HG03457 (cell line): Measurements from ENCODE around the gene ATP13A3.

ENCODE experiments used
- ATAC-seq: cut with Tn5 transposase; IDR thresholded peaks from one replicate; pipeline ENCODE4 v1.9.1; 2021; ENCODE audit warnings: moderate number of reproducible peaks; ENCODE audit not compliant: unreplicated experiment

The ATP13A3 gene

DNA sequence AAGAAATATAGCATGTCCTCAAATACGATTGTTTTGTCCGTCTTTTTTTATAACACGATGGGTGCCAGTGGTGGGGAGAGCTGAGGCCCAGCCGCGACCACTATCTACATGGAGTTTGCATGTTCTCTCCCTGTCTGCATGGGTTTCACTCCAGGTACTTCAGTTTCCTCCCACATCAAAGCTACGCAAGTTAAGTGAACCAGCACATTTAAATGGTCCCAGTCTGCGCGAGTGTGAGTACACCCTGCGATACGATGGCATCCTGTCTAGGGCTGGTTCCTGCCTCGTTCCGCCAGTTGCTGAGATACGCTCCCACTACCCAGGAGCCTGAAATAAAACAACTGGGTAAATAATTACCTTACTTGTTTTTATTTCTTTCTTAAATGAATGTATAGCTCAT, 40.6 kb downstream of the ATP13A3 start:
- no peak for ATAC-seq

- no peak for ATAC-seq
Observed at GRCh38 chr3:194443901-194444300, 42.9 kb downstream of the ATP13A3 start.

- no peak for ATAC-seq
Observed at GRCh38 chr3:194440756-194441155, 46.0 kb downstream of the ATP13A3 start.

- no peak for ATAC-seq
Observed at GRCh38 chr3:194439881-194440550, 46.8 kb downstream of the ATP13A3 start.

DNA sequence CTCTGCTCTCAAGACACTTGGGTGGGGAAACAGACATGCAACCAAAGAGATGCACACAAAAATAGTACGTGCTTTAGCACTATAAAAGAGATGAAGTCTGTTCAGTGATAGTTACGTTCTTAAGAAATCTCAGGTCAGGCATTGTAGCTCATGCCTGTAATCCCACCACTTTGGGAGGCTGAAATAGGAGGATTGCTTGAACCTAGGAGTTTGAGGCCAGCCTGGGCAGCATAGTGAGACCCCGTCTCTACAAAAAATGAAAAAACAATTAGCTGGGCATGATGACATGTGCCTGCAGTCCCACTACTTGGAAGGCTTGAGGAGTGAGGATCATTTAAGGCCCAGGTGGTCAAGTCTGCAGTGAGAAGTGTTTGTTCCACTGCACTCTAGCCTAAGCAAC, 52.3 kb downstream of the ATP13A3 start:
- no peak for ATAC-seq

DNA sequence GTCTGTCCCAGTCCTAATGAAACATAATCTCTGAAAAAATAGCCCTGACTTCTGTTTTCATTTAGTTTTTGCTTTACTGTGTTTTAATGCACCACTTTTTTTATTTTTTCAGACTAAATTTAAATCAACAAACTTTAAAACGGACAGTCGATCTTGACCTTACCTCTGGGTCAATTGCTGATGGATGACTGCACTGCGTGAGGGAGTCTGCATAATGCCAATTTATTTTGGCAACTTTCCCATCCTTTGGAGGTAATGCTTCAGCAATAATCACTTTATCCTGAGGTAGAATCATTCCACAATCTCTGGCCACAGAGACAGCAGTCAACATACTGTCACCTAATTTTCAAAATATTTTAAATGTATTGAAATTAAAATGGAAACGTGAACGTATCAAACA, 55.2 kb downstream of the ATP13A3 start:
- no peak for ATAC-seq

DNA sequence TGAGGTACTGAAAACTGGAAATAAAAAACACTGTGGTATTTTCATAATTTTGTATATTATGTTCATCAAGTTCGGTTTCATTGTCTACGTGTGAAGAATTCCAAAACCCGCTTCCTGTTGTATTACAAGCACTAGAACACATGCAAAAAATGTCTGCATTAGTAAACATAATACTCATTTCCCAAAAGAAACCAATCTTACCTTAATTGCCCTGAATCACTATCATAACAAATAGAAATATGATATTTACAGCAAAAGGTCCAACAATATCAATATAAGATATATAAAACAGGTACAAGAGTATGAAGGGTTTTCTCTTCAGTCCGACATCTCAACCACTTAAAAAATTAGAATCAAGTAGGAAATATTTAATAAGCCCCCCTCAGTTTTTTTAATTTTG, 61.4 kb downstream of the ATP13A3 start:
- ATAC-seq = no peak

DNA sequence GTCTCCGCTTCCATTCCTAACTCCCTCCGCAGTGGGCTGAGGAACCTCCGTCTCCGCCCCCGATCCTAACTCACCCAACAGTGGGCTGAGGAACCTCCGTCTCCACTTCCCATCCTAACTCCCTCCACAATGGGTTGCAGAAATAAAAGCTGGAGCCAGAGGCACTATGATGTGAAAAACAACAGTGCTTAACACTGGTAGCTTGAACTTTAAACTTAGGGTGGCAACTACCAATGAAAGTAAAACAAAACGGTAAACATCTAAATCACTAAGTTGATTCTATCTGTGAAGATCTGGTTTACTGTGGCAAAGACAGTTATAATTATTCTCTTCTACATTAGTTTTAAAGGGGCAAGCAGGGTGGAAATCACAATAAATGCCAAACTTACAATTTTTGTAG, 61.8 kb downstream of the ATP13A3 start:
- ATAC-seq = no peak

- ATAC-seq = no peak
Observed at GRCh38 chr3:194424373-194424772, 62.4 kb downstream of the ATP13A3 start.

GRCh38 chr3:194423317-194423716, 63.5 kb downstream of the ATP13A3 start:
- ATAC-seq = no peak

- no peak for ATAC-seq
Observed at GRCh38 chr3:194422188-194422587, 64.6 kb downstream of the ATP13A3 start.

GRCh38 chr3:194418671-194419070, 68.1 kb downstream of the ATP13A3 start:
- no peak for ATAC-seq

- ATAC-seq = no peak
Observed at GRCh38 chr3:194407423-194407822, 79.4 kb downstream of the ATP13A3 start.

DNA sequence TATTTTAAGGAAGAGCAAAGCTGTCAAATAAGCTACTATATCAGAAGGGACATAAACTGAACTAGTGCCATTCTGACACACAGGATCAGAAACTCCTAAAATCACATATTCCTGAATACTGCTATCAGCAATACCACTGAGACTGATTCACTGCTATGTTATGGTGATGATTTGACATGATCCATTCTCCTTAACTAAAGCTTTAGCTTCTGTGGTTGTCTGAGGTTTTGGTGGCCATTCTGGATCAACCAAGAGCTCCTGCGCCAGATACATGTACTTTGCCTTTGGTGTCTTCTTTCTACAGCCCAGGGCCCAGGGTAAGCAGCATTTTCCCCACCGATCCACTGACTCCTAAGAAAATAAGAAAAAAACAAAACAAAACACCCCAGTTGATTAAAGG, 81.0 kb downstream of the ATP13A3 start:
- no peak for ATAC-seq

DNA sequence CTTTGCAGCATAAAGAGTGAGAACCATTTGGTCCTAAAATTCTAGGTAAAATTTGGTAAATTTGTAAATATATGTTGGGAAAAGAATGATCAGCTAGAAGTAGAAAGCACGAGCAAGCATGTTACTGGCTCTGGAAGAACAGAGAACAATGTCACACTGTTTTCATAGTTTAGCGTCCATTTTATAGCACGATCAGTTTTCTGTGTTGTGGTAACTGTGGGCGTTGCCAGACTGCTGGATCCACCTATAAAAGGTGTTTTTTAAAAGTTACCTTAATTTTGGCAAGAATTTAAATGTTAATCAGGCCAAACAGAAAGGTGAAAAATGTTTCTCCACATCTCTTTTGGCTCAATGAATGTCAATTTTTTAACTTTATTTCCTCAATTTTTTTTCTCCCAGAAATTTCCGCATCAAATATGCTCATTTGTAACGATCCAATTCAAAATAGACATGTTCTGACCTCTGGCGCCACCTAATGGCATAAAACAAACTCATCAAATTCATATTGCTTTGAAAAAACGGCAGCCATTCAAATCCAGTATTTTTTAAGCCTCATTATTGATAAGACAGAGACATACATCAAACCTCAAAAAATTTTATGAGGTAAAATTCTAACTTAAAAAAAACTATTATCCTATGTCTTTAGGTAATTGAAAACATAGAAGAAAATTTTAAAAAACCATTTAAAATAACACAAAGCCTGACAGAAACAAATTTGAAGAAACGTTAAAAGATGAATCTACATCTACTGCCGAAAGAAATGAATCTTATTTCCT, 82.2 kb downstream of the ATP13A3 start:
- ATAC-seq = no peak

DNA sequence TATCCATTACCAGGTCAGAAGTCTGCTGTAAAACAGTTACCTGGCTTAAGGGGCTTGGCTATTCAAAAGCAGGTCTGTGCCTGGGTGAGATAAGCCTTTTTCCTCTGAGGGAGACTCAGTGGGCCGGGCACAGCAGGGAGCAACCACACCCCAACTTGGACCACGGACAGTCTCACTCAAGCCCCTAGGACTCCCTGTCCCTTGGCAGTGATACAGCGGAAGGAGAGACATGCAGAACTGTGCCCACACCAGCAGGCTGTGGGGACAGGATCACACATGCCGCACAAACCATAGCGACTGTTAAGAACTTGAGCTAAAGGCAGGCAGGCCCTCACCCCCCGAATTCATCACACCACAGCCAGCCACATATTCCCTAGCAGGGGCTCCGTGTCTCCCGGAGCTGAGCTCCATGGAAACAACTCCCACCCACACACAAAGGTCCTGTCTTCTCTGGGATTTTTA, 84.9 kb downstream of the ATP13A3 start:
- no peak for ATAC-seq

GRCh38 chr3:194401346-194401745, 85.5 kb downstream of the ATP13A3 start:
- ATAC-seq = no peak

DNA sequence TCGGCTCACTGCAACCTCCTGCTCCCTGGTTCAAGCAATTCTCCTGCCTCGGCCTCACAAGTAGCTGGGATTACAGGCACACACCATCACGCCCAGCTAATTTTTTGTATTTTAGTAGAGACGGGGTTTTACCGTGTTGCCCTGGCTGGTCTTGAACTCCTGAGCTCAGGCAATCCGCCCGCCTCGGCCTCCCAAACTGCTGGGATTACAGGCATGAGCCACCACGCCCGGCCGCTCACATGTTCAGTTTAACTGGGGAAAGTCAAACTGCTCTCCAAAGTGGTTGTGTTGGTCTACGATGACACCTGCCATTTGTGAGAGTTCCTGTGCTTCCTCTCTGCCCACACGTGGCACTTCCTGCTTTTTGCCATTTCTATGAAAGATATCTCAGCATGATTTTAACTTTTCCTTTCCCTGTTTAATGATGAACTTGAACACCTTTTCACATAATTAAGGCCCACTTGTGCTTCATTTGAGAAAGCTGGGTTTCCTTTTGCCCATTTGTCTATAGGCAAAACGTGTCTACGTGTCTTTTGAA, 86.9 kb downstream of the ATP13A3 start:
- no peak for ATAC-seq

DNA sequence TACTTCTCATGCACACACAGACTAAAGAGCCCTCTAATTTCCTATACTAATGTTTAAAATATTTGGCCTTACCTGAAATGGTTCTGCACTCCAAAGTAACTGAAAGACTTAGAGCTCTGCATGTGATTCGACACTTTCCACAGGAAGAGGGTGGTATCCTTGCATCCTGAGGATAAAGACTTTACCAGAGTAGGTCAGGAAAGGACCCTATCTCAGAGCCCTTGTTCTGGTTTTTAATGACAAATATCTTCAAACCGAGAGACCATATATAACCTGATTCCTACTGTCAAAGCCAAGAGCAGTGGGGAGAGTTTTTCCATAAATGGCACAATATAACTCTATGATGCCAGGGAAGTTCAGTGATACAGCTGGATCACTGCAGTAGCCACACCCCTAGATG, 87.6 kb downstream of the ATP13A3 start, which contains the start of gene GP5:
TSS of gene GP5 (minus strand) at position 101 of the 400 bp plus-strand sequence. CDS start 984 bp downstream, outside the sequence.
- no peak for ATAC-seq

- no peak for ATAC-seq
Observed at GRCh38 chr3:194397757-194398312, 89.0 kb downstream of the ATP13A3 start.

DNA sequence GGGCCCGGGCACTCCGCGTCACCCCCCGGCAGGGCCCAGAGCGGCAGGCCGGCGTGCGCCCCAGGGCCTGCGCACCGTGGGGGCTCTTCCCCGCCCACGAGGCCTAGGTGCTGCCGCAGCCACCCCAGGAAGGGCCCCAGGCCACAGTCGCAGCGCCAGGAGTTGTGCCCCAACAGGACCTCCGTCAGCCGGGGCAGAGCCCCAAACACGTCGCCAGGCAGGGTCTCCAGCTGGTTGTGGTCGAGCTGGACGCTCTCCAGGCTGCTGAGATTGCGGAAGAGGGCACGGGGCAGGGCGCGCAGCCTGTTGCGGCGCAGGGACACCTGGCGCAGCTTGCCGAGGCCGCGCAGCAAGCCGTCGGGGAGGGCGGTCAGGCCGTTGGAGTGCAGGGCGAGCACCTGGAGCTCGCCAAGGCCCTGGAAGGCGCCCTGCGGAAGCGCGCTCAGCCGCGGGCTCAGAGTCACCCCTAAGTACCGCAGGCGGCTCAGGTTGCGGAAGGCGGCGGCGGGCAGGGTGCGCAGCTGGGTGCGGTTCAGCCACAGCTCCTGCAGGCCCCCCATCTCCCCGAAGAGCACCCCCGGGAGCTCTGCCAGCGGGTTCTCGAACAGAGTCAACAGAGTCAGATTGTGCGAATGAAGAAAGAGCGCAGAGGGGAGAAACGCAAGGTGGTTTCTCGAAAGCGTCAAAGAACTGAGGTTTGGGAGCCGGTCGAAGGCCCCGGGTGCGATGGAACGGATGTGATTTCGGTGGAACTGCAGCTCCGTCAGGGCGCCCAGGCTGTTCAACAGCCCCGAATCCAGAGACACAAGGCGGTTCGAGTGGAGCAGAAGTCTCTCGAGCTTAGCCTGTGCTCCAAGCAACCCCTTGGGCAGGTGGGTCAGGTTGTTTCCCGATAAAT, 89.7 kb downstream of the ATP13A3 start:
- ATAC-seq = no peak
